Lower leg skin (tissue), 3 donors: ENCODE data around the gene ULK2.

ENCODE experiments used
- CTCF ChIP-seq, 3 donors: fragments of 450-650 bp; IDR thresholded peaks; one replicate each; pipeline ENCODE4 v1.5.1; 2016; ENCODE audit warnings: antibody characterized with exemption in 3 of 3, mild to moderate bottlenecking in 3 of 3, moderate library complexity in 2 of 3
- POLR2A ChIP-seq, 2 donors: fragments of 450-650 bp; IDR thresholded peaks; one replicate each; pipeline ENCODE4 v1.6.1; 2016 to 2017; ENCODE audit warnings: antibody characterized with exemption in 2 of 2, mild to moderate bottlenecking in 1 of 2, moderate library complexity in 1 of 2

GRCh38 chr17:19730843-19731242 lies 136.9 kb downstream of the ULK2 start:
- TF ChIP-seq CTCF (IDR thresholded peaks at IDR 0.05) (no peak), POLR2A (IDR thresholded peaks at IDR 0.05) (no peak)
